OCI-LY7 (cell line): Measurements from ENCODE around the gene HCRTR1.

Experiments used
- CTCF ChIP-seq: fragments of 200-600 bp; sonication (generic); conservative IDR thresholded peaks from 2 replicates; pipeline ENCODE4 v1.5.1; 2014; ENCODE audit warnings: mild to moderate bottlenecking, antibody characterized with exemption, low read length, moderate library complexity, mixed read lengths
- EZH2phosphoT487 ChIP-seq: fragments of 200-600 bp; sonication (generic); IDR thresholded peaks from 2 replicates; pipeline ENCODE4 v1.6.1; 2018; ENCODE audit warnings: low read depth, borderline replicate concordance, mild to moderate bottlenecking, mixed run types, antibody characterized with exemption, low read length, moderate library complexity, mixed read lengths

DNA sequence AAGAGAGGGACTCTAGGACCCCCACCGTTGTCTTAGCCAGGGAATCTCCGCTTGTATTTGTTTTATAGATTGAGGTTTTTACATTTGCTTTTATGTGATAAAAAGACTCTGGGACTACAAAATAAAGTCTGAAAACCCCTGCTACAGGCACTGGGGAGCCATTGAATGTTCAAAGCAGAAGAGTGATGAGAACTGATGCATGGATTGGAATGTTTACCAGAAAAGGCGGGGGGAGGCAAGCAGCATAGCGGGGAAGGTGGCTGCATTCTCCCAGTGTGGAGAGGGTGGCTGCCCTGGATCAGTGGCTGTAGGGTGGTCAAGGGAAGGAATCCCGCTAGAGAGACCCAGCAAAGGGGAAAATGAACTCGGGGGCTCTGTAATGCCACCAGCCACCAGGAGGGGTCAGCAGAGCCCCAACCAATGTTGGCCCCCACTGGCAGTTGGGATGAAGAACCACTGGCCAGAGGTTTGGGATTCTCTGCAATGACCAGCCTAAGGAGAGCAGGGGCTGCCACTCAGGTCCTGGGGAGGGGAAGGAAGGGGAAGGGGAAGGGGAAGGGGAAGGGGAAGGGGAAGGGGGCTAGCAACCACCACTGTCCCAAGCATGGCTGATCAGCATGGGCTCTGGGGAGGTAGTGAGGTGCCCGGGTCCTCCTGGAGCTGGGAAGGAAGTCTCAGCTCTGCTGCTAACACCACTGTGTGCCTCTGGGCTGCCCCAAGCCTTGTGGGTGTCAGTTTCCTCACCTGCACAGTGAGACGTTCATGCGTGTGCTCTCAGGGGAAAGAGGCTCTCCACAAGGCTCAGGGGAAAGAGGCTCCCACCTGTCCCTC is 46.3 kb downstream of the HCRTR1 start:
- TF ChIP-seq CTCF (peak; percentile 91), EZH2phosphoT487 (no peak)
